SK-N-SH (cell line): ENCODE results near the gene EXOC7. TPM values are rescaled to one million over a fixed set of nuclear protein-coding genes. Genes with fewer than 3 reads are reported as not detected.

Experiments
- CTCF ChIA-PET: fragments of 300-600, 350-600 bp; formaldehyde crosslinking; extraction: SDS; loops from one replicate; lab custom pipeline; 2021; lab: Yijun Ruan, JAX
- POLR2A ChIA-PET: fragments of 350-600 bp; sonication (Branson Sonifier 250); formaldehyde crosslinking; extraction: SDS; loops from one replicate; lab custom pipeline; 2020; ENCODE audit warnings: antibody characterized with exemption, inconsistent platforms; lab: Yijun Ruan, JAX
- DNase-seq: peaks from one replicate; pipeline ENCODE4 v3.0.0; 2012
- H2AFZ ChIP-seq: fragments of 200-600 bp; sonication (generic); 2 replicates; pipeline ENCODE4 v1.8.1; 2016; ENCODE audit warnings: antibody characterized with exemption, mild to moderate bottlenecking, low read depth
- H3F3A ChIP-seq: fragments of 200-600 bp; sonication (generic); replicated peaks from 2 replicates; pipeline ENCODE3; 2016; ENCODE audit warnings: antibody characterized with exemption, mild to moderate bottlenecking; ENCODE audit not compliant: insufficient read depth
- H3K27ac ChIP-seq, 2 experiments: fragments of 200-500 bp in 1 of 2; fragments of 200-600 bp in 1 of 2; sonication (Bioruptor generic) in 1 of 2; sonication (generic), shearing (Covaris generic) in 1 of 2; 2 replicates each; pipeline versions ENCODE4 v1.5.1 to v1.6.1; 2014 to 2016; ENCODE audit warnings: low read depth in 2 of 2, inconsistent platforms in 1 of 2, low read length in 1 of 2, mild to moderate bottlenecking in 1 of 2, mixed read lengths in 1 of 2
- H3K27me3 ChIP-seq: fragments of 200-600 bp; sonication (generic), shearing (Covaris generic); 2 replicates; pipeline ENCODE4 v1.6.1; 2016; ENCODE audit warnings: mixed run types; ENCODE audit not compliant: insufficient read depth
- H3K36me3 ChIP-seq, 2 experiments: fragments of 200-500 bp in 1 of 2; fragments of 200-600 bp in 1 of 2; sonication (Bioruptor generic) in 1 of 2; sonication (generic) in 1 of 2; replicated peaks in 1 of 2; 2 replicates each; pipeline versions ENCODE3 to v1.5.1; 2014 to 2016; ENCODE audit warnings: low read length in 1 of 2, mild to moderate bottlenecking in 1 of 2; ENCODE audit not compliant: insufficient read depth in 2 of 2, control insufficient read depth in 1 of 2
- H3K4me1 ChIP-seq, 2 experiments: fragments of 200-500 bp in 1 of 2; fragments of 200-600 bp in 1 of 2; sonication (Bioruptor generic) in 1 of 2; sonication (generic), shearing (Covaris generic) in 1 of 2; 2 replicates each; pipeline versions ENCODE4 v1.5.1 to v1.6.1; 2014 to 2016; ENCODE audit warnings: low read depth in 1 of 2, low read length in 1 of 2, mixed run types in 1 of 2; ENCODE audit not compliant: insufficient read depth in 2 of 2, control insufficient read depth in 1 of 2
- H3K4me2 ChIP-seq: fragments of 200-600 bp; sonication (generic), shearing (Covaris generic); 2 replicates; pipeline ENCODE4 v1.6.1; 2017; ENCODE audit warnings: mixed run types
- H3K4me3 ChIP-seq, 2 experiments: fragments of 200-500 bp in 1 of 2; fragments of 200-600 bp in 1 of 2; sonication (Bioruptor generic) in 1 of 2; sonication (generic), shearing (Covaris generic) in 1 of 2; 2 replicates each; pipeline versions ENCODE4 v1.5.1 to v1.8.1; 2014 to 2016; ENCODE audit warnings: low read depth in 2 of 2, inconsistent platforms in 1 of 2, low read length in 1 of 2, mild to moderate bottlenecking in 1 of 2, mixed read lengths in 1 of 2, moderate library complexity in 1 of 2
- H3K79me2 ChIP-seq: fragments of 200-600 bp; sonication (generic); 2 replicates; pipeline ENCODE4 v1.8.1; 2017; ENCODE audit warnings: mild to moderate bottlenecking; ENCODE audit not compliant: insufficient read depth
- H3K9ac ChIP-seq: fragments of 200-600 bp; sonication (generic); 2 replicates; pipeline ENCODE4 v1.6.1; 2017; ENCODE audit warnings: mixed run types
- H3K9me2 ChIP-seq: fragments of 200-600 bp; sonication (generic); 2 replicates; pipeline ENCODE4 v1.6.1; 2017; ENCODE audit warnings: mixed run types
- H3K9me3 ChIP-seq: fragments of 200-600 bp; sonication (generic); 2 replicates; pipeline ENCODE4 v1.6.1; 2017; ENCODE audit warnings: mixed run types, mild to moderate bottlenecking, moderate library complexity
- H4K20me1 ChIP-seq: fragments of 200-600 bp; sonication (generic); 2 replicates; pipeline ENCODE4 v1.6.1; 2017; ENCODE audit warnings: mild to moderate bottlenecking, mixed run types; ENCODE audit not compliant: insufficient read depth
- ELF1 ChIP-seq: IDR thresholded peaks from 2 replicates; pipeline ENCODE4 v1.4.0; 2012
- EP300 ChIP-seq, 2 experiments: IDR thresholded peaks; 2 replicates each; pipeline versions ENCODE4 v1.4.0 to v1.6.1; 2012; ENCODE audit warnings: borderline replicate concordance in 1 of 2, low read depth in 1 of 2, low read length in 1 of 2
- FOXM1 ChIP-seq: IDR thresholded peaks from 2 replicates; pipeline ENCODE4 v1.4.0; 2012; ENCODE audit warnings: low read depth, mild to moderate bottlenecking
- GABPA ChIP-seq: IDR thresholded peaks from 2 replicates; pipeline ENCODE4 v1.4.0; 2012; ENCODE audit warnings: low read depth, mild to moderate bottlenecking
- GATA2 ChIP-seq: sonication (generic); formaldehyde crosslinking; IDR thresholded peaks from 2 replicates; pipeline ENCODE4 v1.5.0; 2020; ENCODE audit warnings: mild to moderate bottlenecking, missing genetic modification reagents
- IRF3 ChIP-seq: fragments of 150-350 bp; IDR thresholded peaks from 2 replicates; pipeline ENCODE4 v1.6.1; 2016; ENCODE audit warnings: mild to moderate bottlenecking, low read depth, low read length
- JUND ChIP-seq: IDR thresholded peaks from 2 replicates; pipeline ENCODE4 v1.4.0; 2012
- RAD21 ChIP-seq: IDR thresholded peaks from 2 replicates; pipeline ENCODE4 v1.6.1; 2012; ENCODE audit warnings: mild to moderate bottlenecking, low read length
- RFX5 ChIP-seq: IDR thresholded peaks from 2 replicates; pipeline ENCODE4 v1.6.1; 2012; ENCODE audit warnings: mild to moderate bottlenecking, improper control_type of control experiment, low read length
- SIN3A ChIP-seq: IDR thresholded peaks from 2 replicates; pipeline ENCODE4 v1.6.1; 2012; ENCODE audit warnings: low read depth, mild to moderate bottlenecking, low read length, moderate library complexity, borderline replicate concordance
- SMC3 ChIP-seq: IDR thresholded peaks from 2 replicates; pipeline ENCODE4 v1.6.1; 2012; ENCODE audit warnings: low read depth, low read length, improper control_type of control experiment
- TAF1 ChIP-seq: IDR thresholded peaks from 2 replicates; pipeline ENCODE4 v1.6.1; 2012; ENCODE audit warnings: low read depth, mild to moderate bottlenecking, low read length, moderate library complexity, borderline replicate concordance
- TEAD4 ChIP-seq: IDR thresholded peaks from 2 replicates; pipeline ENCODE4 v1.4.0; 2012; ENCODE audit warnings: mild to moderate bottlenecking, borderline replicate concordance; ENCODE audit not compliant: insufficient read depth
- USF1 ChIP-seq: IDR thresholded peaks from 2 replicates; pipeline ENCODE4 v1.4.0; 2012; ENCODE audit warnings: low read depth, borderline replicate concordance
- YY1 ChIP-seq: IDR thresholded peaks from 2 replicates; pipeline ENCODE4 v1.4.0; 2012; ENCODE audit warnings: low read depth, mild to moderate bottlenecking
- ZBTB33 ChIP-seq: IDR thresholded peaks from 2 replicates; pipeline ENCODE4 v1.4.0; 2012; ENCODE audit warnings: low read depth, borderline replicate concordance
- WGBS: methylation state at CpG from one replicate; pipeline ENCODE4 v1.1.6; 2017; ENCODE audit warnings: low lambda C conversion rate; 5-methylcytosine and 5-hydroxymethylcytosine counted together
- polyA plus RNA-seq, 3 experiments: library from polyadenylated mRNA; depleted of rRNA; stranded (reverse); fragments of >200 nt; gene quantifications; 2 replicates each; pipeline ENCODE4 v1.2.3, GENCODE V29; 2012
- TF ChIP-seq, protein P1 (sequence below): IDR thresholded peaks from 2 replicates; pipeline ENCODE4 v1.4.0; 2012; ENCODE audit warnings: low read depth

Gene EXOC7
- polyA plus RNA-seq, 1 of the 3 experiments (the other 2 are of a cell fraction), result 129 TPM

- CTCF ChIA-PET, result interaction anchor here (0.8 to 4.6 kb wide), 3 partner anchors 10 to 188 kb away, joined by 3 to 16 read pairs (median 3); no protein-coding TSS in a partner anchor
- Histone ChIP-seq H3K9ac (no peak overlapping the region), H3K27ac (no peak overlapping the region), H4K20me1 (no peaks in the 10 kb centered on the region), H3K4me2 (no peak overlapping the region), H3K27me3 (no peaks in the 10 kb centered on the region), H3K9me3 (no peaks in the 10 kb centered on the region), H3K36me3 (peaks cover 49 to 84% of the 10 kb centered on the region in 2 experiments), H3F3A (no peaks in the 10 kb centered on the region), H3K9me2 (no peaks in the 10 kb centered on the region), H3K79me2 (no peaks in the 10 kb centered on the region; the same call in 1 of the 2 replicates), H3K4me1 (no peaks in the 10 kb centered on the region), H2AFZ (no peak overlapping the region), H3K4me3 (no peak overlapping the region)
- no peak for DNase-seq
- POLR2A ChIA-PET, result interaction anchor here (0.7 to 3.9 kb wide), 4 partner anchors 11 to 81 kb away, joined by 3 to 20 read pairs (median 6); partner anchors contain the start of genes EXOC7 and ZACN
- TF ChIP-seq ZBTB33 (no peak), SMC3 (no peak), IRF3 (no peak), FOXM1 (no peak), YY1 (no peak), JUND (no peak), GABPA (no peak), ELF1 (no peak), RFX5 (no peak)
- TF ChIP-seq, protein P1, sequence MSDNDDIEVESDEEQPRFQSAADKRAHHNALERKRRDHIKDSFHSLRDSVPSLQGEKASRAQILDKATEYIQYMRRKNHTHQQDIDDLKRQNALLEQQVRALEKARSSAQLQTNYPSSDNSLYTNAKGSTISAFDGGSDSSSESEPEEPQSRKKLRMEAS, result no peak
- 85% methylated on average over 23 of the region's 23 CpGs for WGBS
Measured at GRCh38 chr17:76091526-76092286, 11.9 kb downstream of the EXOC7 start.

- Histone ChIP-seq H3K4me3 (no peak overlapping the region), H3K27ac (no peak overlapping the region), H3K27me3 (no peaks in the 10 kb centered on the region), H3F3A (no peaks in the 10 kb centered on the region), H3K79me2 (no peaks in the 10 kb centered on the region; the same call in 1 of the 2 replicates), H2AFZ (no peak overlapping the region), H3K9ac (no peak overlapping the region), H3K4me2 (no peak overlapping the region), H3K9me2 (no peaks in the 10 kb centered on the region), H3K9me3 (no peaks in the 10 kb centered on the region), H3K36me3 (peaks cover 44 to 90% of the 10 kb centered on the region in 2 experiments), H3K4me1 (no peaks in the 10 kb centered on the region), H4K20me1 (no peaks in the 10 kb centered on the region)
- POLR2A ChIA-PET, result interaction anchor here (1.2 to 3.9 kb wide), 2 partner anchors 10 to 12 kb away, joined by 4 to 20 read pairs; partner anchors contain the start of genes EXOC7 and ZACN
- CTCF ChIA-PET, result interaction anchor here (0.6 to 3.2 kb wide), 5 partner anchors 11 to 185 kb away, joined by 3 to 10 read pairs (median 4); partner anchors contain the start of gene ZACN
- DNase-seq, result no peak
- 92% methylated on average over 11 of the region's 17 CpGs for WGBS
- TF ChIP-seq EP300 (IDR thresholded peaks at IDR 0.05; ENCODE audit: borderline replicate concordance in 1 of 2, low read depth in 1 of 2, low read length in 1 of 2) (no peak), ELF1 (no peak), YY1 (no peak), USF1 (no peak), TAF1 (no peak), TEAD4 (no peak), SIN3A (no peak), SMC3 (no peak), RAD21 (no peak), FOXM1 (no peak), GABPA (no peak), ZBTB33 (no peak), GATA2 (CRISPR knock-in tag) (no peak)
Measured at GRCh38 chr17:76090517-76091129, 13.0 kb downstream of the EXOC7 start.
